B cell (primary cell): ENCODE results near the gene THBS4. TPM values are rescaled to one million over a fixed set of nuclear protein-coding genes. Genes with fewer than 3 reads are reported as not detected.

Source experiments
- ATAC-seq: fragments of 200-7000 bp; cut with Tn5 transposase; one replicate; pipeline ENCODE4 v1.10.0; 2021; ENCODE audit warnings: low read depth, mild to moderate bottlenecking, moderate number of reproducible peaks, moderate library complexity
- CTCF ChIA-PET: fragments of 350-600 bp; sonication (Branson Sonifier 250); formaldehyde crosslinking; loops from one replicate; lab custom pipeline; 2021; ENCODE audit warnings: antibody characterized with exemption, inconsistent platforms; lab: Charles Lee
- POLR2A ChIA-PET: fragments of 350-600 bp; sonication (Branson Sonifier 250); formaldehyde crosslinking; loops from one replicate; lab custom pipeline; 2021; ENCODE audit warnings: antibody characterized with exemption; lab: Charles Lee
- DNase-seq: peaks from one replicate; pipeline ENCODE4 v3.0.0; 2013
- H2AFZ ChIP-seq: 2 replicates; pipeline ENCODE4 v1.6.1; 2012; ENCODE audit warnings: mild to moderate bottlenecking, low read depth, low read length; ENCODE audit not compliant: insufficient read depth, poor library complexity, severe bottlenecking
- H3K27ac ChIP-seq, 2 donors: 1 replicate in 1 of 2; 2 replicates in 1 of 2; pipeline ENCODE4 v1.5.1; 2012 to 2013; ENCODE audit warnings: low read length in 2 of 2, mild to moderate bottlenecking in 2 of 2, moderate library complexity in 1 of 2
- H3K27me3 ChIP-seq, 4 experiments: fragments of 200-600 bp in 1 of 4; sonication (generic) in 1 of 4; replicated peaks in 1 of 4; 1 replicate in 2 of 4; 2 replicates in 2 of 4; pipeline versions ENCODE4 v1.6.1 to v1.7.0; 2013 to 2016; ENCODE audit warnings: low read length in 3 of 4, mild to moderate bottlenecking in 2 of 4, mixed read lengths in 1 of 4, moderate library complexity in 1 of 4; ENCODE audit not compliant: insufficient read depth in 4 of 4, control insufficient read depth in 3 of 4; ENCODE audit errors: control extremely low read depth in 1 of 4
- H3K36me3 ChIP-seq, 2 experiments: replicated peaks in 1 of 2; 1 replicate in 1 of 2; 2 replicates in 1 of 2; pipeline versions ENCODE4 v1.6.1 to v1.7.1; 2013; ENCODE audit warnings: low read length in 1 of 2; ENCODE audit not compliant: insufficient read depth in 2 of 2, control insufficient read depth in 1 of 2; ENCODE audit errors: control extremely low read depth in 1 of 2, extremely low read depth in 1 of 2
- H3K4me1 ChIP-seq, 2 donors: fragments of 200-600 bp in 1 of 2; sonication (generic) in 1 of 2; 1 replicate in 1 of 2; 2 replicates in 1 of 2; pipeline versions ENCODE4 v1.5.1 to v1.6.1; 2013 to 2017; ENCODE audit warnings: low read length in 2 of 2; ENCODE audit not compliant: control insufficient read depth in 2 of 2, insufficient read depth in 2 of 2
- H3K4me2 ChIP-seq: replicated peaks from 2 replicates; pipeline ENCODE3; 2012; ENCODE audit warnings: mild to moderate bottlenecking, low read depth, low read length; ENCODE audit not compliant: poor library complexity, severe bottlenecking
- H3K4me3 ChIP-seq, 5 experiments: fragments of 200-600 bp in 1 of 5; sonication (generic) in 1 of 5; 1 replicate in 3 of 5; 2 replicates in 2 of 5; pipeline versions ENCODE4 v1.5.1 to v1.7.0; 2011 to 2016; ENCODE audit warnings: low read length in 4 of 5, mild to moderate bottlenecking in 4 of 5, low read depth in 2 of 5, control low read depth in 1 of 5, moderate library complexity in 1 of 5; ENCODE audit not compliant: insufficient read depth in 1 of 5; ENCODE audit errors: control extremely low read depth in 1 of 5, extremely low read depth in 1 of 5
- H3K79me2 ChIP-seq: fragments of 200-600 bp; sonication (generic); one replicate; pipeline ENCODE4 v1.6.0; 2016; ENCODE audit warnings: low read length; ENCODE audit not compliant: control insufficient read depth, insufficient read depth
- H3K9ac ChIP-seq: fragments of 200-600 bp; sonication (generic); 2 replicates; pipeline ENCODE4 v1.6.1; 2017; ENCODE audit warnings: mild to moderate bottlenecking, low read length, moderate library complexity
- H3K9me3 ChIP-seq, 3 donors: one replicate each; pipeline versions ENCODE4 v1.6.1 to v1.7.1; 2013; ENCODE audit warnings: low read length in 2 of 3; ENCODE audit not compliant: control insufficient read depth in 2 of 3, insufficient read depth in 1 of 3; ENCODE audit errors: control extremely low read depth in 1 of 3
- H4K20me1 ChIP-seq: 2 replicates; pipeline ENCODE4 v1.6.0; 2012; ENCODE audit warnings: mild to moderate bottlenecking, low read length; ENCODE audit not compliant: insufficient read depth, control insufficient read depth, poor library complexity, severe bottlenecking
- H3K27ac Mint-ChIP-seq: one replicate; pipeline ENCODE4 v1.8.0; 2021; ENCODE audit warnings: mixed read lengths
- H3K27me3 Mint-ChIP-seq: one replicate; pipeline ENCODE4 v1.8.0; 2021; ENCODE audit warnings: mixed read lengths
- H3K4me1 Mint-ChIP-seq: one replicate; pipeline ENCODE4 v1.8.0; 2021; ENCODE audit warnings: mixed read lengths
- H3K4me3 Mint-ChIP-seq: one replicate; pipeline ENCODE4 v1.8.0; 2021; ENCODE audit warnings: mixed read lengths
- H3K9me3 Mint-ChIP-seq: one replicate; pipeline ENCODE4 v1.8.0; 2022; ENCODE audit warnings: mixed read lengths; ENCODE audit not compliant: insufficient read depth
- EZH2 ChIP-seq: IDR thresholded peaks from 2 replicates; pipeline ENCODE4 v1.6.1; 2012; ENCODE audit warnings: borderline replicate concordance, low read depth, mild to moderate bottlenecking, moderate library complexity, low read length; ENCODE audit not compliant: insufficient read depth, poor library complexity, severe bottlenecking
- WGBS: methylation state at CpG from one replicate; pipeline ENCODE4 v1.1.5; 2013; ENCODE audit warnings: missing lambda C conversion rate; ENCODE audit not compliant: insufficient coverage; 5-methylcytosine and 5-hydroxymethylcytosine counted together
- intact Hi-C: fragments of 100-400 bp; cut with micrococcal nuclease; formaldehyde crosslinking; loops from one replicate; pipeline ENCODE4 v1.10.0; 2022
- polyA plus RNA-seq: library from polyadenylated mRNA; depleted of rRNA; stranded (reverse); fragments of >200 nt; gene quantifications from 2 replicates; pipeline ENCODE4 v1.2.3, GENCODE V29; 2012
- total RNA-seq, 2 donors: library from RNA; stranded (reverse); fragments of 120-200 nt in 1 of 2; gene quantifications; 1 replicate in 1 of 2; 2 replicates in 1 of 2; pipeline versions ENCODE4 v1.2.3 to v1.2.4, GENCODE V29; 2013 to 2022
- TF ChIP-seq, protein P1 (sequence below): fragments of 200-600 bp; IDR thresholded peaks from one replicate; pipeline ENCODE4 v1.8.0; 2022; ENCODE audit warnings: antibody characterized with exemption, mild to moderate bottlenecking

Gene THBS4
- total and polyA plus RNA-seq, 2 donors (not counting 1 experiment from before 2014, with no cell fraction given): 0.49 to 0.57 TPM

DNA sequence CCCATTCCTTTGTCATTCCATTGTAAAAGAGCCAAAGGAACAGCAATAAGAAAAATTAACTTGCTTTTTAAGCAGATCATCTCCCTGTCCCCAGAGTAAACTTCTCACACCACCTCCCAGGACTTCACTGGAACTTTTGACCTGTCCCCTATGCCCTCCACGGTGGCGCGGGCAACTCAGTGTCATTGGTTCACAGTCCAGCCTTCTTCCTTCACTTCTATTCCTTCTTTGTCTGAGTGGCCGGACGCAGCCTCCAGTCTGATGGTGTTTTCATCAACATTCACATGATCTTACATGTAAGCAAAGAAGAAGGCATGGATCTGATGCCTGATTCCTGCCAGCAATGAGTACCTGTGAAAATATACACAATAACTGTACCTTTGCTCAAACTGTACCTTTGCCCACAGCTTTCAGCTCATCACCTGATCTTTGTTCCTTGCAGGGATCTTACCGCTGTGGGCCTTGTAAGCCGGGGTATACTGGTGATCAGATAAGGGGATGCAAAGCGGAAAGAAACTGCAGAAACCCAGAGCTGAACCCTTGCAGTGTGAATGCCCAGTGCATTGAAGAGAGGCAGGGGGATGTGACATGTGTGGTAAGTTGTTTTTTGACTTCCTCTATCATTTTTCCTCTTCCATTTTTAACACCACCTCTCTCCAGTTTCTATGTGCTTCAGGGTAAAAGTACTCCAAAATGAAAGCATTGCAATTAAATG lies 32.5 kb downstream of the THBS4 start:
- no peaks in the 10 kb centered on the region for H3K36me3 ChIP-seq
- H3K79me2 ChIP-seq: no peaks in the 10 kb centered on the region
- TF ChIP-seq, protein P1, sequence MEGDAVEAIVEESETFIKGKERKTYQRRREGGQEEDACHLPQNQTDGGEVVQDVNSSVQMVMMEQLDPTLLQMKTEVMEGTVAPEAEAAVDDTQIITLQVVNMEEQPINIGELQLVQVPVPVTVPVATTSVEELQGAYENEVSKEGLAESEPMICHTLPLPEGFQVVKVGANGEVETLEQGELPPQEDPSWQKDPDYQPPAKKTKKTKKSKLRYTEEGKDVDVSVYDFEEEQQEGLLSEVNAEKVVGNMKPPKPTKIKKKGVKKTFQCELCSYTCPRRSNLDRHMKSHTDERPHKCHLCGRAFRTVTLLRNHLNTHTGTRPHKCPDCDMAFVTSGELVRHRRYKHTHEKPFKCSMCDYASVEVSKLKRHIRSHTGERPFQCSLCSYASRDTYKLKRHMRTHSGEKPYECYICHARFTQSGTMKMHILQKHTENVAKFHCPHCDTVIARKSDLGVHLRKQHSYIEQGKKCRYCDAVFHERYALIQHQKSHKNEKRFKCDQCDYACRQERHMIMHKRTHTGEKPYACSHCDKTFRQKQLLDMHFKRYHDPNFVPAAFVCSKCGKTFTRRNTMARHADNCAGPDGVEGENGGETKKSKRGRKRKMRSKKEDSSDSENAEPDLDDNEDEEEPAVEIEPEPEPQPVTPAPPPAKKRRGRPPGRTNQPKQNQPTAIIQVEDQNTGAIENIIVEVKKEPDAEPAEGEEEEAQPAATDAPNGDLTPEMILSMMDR: no peak
- TF ChIP-seq EZH2: no peak
- H3K27ac ChIP-seq: no peak overlapping the region
- no peak overlapping the region for H3K4me2 ChIP-seq
- H3K9me3 ChIP-seq: no peaks in the 10 kb centered on the region
- DNase-seq: no peak
- POLR2A ChIA-PET: no interaction called here
- H3K27me3 ChIP-seq: no peaks in the 10 kb centered on the region
- Mint-ChIP-seq H3K4me3 (no peak overlapping the region), H3K27me3 (peaks cover 7% of the 10 kb centered on the region), H3K4me1 (peaks cover 16% of the 10 kb centered on the region), H3K27ac (no peak overlapping the region), H3K9me3 (no peaks in the 10 kb centered on the region)
- no peak overlapping the region for H3K9ac ChIP-seq
- H2AFZ ChIP-seq: no peak overlapping the region
- WGBS: 97% methylated on average over 7 of the region's 8 CpGs
- peaks cover 8 to 13% of the 10 kb centered on the region in 2 donors for H3K4me1 ChIP-seq
- CTCF ChIA-PET: interaction anchor here (1.0 to 1.2 kb wide), 2 partner anchors 16 to 240 kb away, joined by 3 to 4 read pairs; no protein-coding TSS in a partner anchor
- no peaks in the 10 kb centered on the region for H4K20me1 ChIP-seq
- ATAC-seq: no peak
- H3K4me3 ChIP-seq: no peak overlapping the region
- intact Hi-C loops: no loop called here

DNA sequence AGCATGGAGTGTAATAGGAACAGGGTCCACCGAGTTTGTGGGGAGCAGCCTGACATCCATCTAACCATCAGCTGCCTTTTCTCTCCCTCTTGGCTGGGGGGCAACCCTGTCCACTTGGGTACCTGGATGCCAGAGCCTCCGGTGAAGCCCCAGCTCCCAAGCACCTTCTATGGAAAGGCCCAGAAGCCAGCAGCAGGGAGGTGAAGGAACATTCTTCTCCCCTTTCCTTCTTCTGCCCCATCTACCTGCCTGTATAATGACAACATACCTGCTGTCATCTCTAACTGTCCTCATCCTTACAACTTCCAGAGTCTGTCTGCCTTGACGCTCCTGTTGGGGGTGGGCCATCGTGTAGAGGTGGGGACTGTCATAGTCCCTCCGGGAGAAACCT lies 33.1 kb downstream of the THBS4 start:
- 95% methylated on average over 4 of the region's 5 CpGs for WGBS
- peaks cover 8 to 13% of the 10 kb centered on the region in 2 donors for H3K4me1 ChIP-seq
- POLR2A ChIA-PET: no interaction called here

More for the DNA sequence above, 33.1 kb downstream of the THBS4 start:
- Mint-ChIP-seq H3K27ac (no peak overlapping the region), H3K4me3 (no peak overlapping the region), H3K4me1 (peaks cover 16% of the 10 kb centered on the region), H3K9me3 (no peaks in the 10 kb centered on the region), H3K27me3 (peaks cover 7% of the 10 kb centered on the region)
- TF ChIP-seq EZH2: no peak
- TF ChIP-seq, protein P1: no peak
- Histone ChIP-seq H3K9ac (no peak overlapping the region), H4K20me1 (no peaks in the 10 kb centered on the region), H3K36me3 (no peaks in the 10 kb centered on the region), H3K4me3 (no peak overlapping the region), H2AFZ (no peak overlapping the region), H3K27me3 (no peaks in the 10 kb centered on the region), H3K79me2 (no peaks in the 10 kb centered on the region), H3K4me2 (no peak overlapping the region), H3K27ac (no peak overlapping the region), H3K9me3 (no peaks in the 10 kb centered on the region)
- no peak for ATAC-seq
- no peak for DNase-seq
- intact Hi-C loops: no loop called here
- CTCF ChIA-PET: interaction anchor here (1.2 kb wide), 1 partner anchor 15 kb away, joined by 4 read pairs; no protein-coding TSS in a partner anchor
